Endothelial cell of umbilical vein (primary cell): ENCODE data around the gene KRT38.

Experiments
- CTCF ChIP-seq, 2 donors: IDR thresholded peaks; 1 replicate in 1 of 2; 2 replicates in 1 of 2; pipeline ENCODE4 v1.5.1; 2011; ENCODE audit warnings: low read length in 2 of 2, mild to moderate bottlenecking in 2 of 2, moderate library complexity in 2 of 2, control low read depth in 1 of 2, inconsistent platforms in 1 of 2, low read depth in 1 of 2; ENCODE audit not compliant: insufficient read depth in 1 of 2; ENCODE audit errors: extremely low read depth in 1 of 2
- EZH2 ChIP-seq: IDR thresholded peaks from 2 replicates; pipeline ENCODE4 v1.6.1; 2012; ENCODE audit warnings: borderline replicate concordance, low read depth, mild to moderate bottlenecking, moderate library complexity, low read length, inconsistent platforms; ENCODE audit not compliant: severe bottlenecking
- FOS ChIP-seq: IDR thresholded peaks from 2 replicates; pipeline ENCODE4 v1.6.1; 2011; ENCODE audit warnings: mild to moderate bottlenecking, low read length, moderate library complexity, borderline replicate concordance; ENCODE audit not compliant: insufficient read depth
- JUN ChIP-seq: IDR thresholded peaks from 2 replicates; pipeline ENCODE4 v1.6.1; 2011; ENCODE audit warnings: borderline replicate concordance, low read depth; ENCODE audit not compliant: insufficient read length, insufficient read depth
- MYC ChIP-seq: IDR thresholded peaks from one replicate; pipeline ENCODE4 v1.6.1; 2011; ENCODE audit warnings: mild to moderate bottlenecking, low read depth, low read length
- POLR2A ChIP-seq: IDR thresholded peaks from 2 replicates; pipeline ENCODE4 v1.6.1; 2012; ENCODE audit warnings: low read depth, mild to moderate bottlenecking, control low read depth, low read length
- POLR2AphosphoS5 ChIP-seq: IDR thresholded peaks from 2 replicates; pipeline ENCODE4 v1.6.1; 2012; ENCODE audit warnings: low read depth, mild to moderate bottlenecking, control low read depth, low read length, moderate library complexity; ENCODE audit not compliant: insufficient read depth
- TF ChIP-seq, protein P1 (sequence below): IDR thresholded peaks from 2 replicates; pipeline ENCODE4 v1.6.1; 2011; ENCODE audit not compliant: insufficient read depth, insufficient read length

DNA sequence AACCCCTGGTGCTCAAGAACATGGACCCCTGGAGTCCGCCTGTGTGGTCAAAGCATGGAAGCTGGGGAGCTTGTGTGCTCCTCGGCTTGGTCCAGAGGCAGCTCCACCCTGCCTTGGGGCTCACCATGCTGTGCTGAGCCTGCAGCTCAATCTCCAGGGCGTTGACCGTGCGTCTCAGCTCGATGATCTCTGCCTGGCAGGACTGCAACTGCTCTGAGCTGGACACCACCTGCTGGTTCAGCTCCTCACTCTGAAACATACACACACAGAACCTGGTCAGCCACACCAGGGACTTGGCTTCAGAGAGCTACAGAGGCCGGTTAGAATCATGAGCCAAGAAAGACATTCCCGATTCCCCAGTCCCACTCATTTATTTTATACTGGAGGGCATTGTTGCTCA lies 37.5 kb upstream of the KRT38 start:
- TF ChIP-seq CTCF (IDR thresholded peaks at IDR 0.05; ENCODE audit: extremely low read depth in 1 of 2, insufficient read depth in 1 of 2, low read depth in 1 of 2, low read length in 2 of 2): no peak
- no peak for TF ChIP-seq POLR2A
- TF ChIP-seq EZH2: no peak
- no peak for TF ChIP-seq POLR2AphosphoS5
- TF ChIP-seq, protein P1, sequence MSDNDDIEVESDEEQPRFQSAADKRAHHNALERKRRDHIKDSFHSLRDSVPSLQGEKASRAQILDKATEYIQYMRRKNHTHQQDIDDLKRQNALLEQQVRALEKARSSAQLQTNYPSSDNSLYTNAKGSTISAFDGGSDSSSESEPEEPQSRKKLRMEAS: no peak
- no peak for TF ChIP-seq JUN
- no peak for TF ChIP-seq FOS
- TF ChIP-seq MYC: no peak
